HepG2 (cell line): ENCODE results near the gene MTA3. TPM values are rescaled to one million over a fixed set of nuclear protein-coding genes. Genes with fewer than 3 reads are reported as not detected.

ENCODE experiments used
- GLI4 ChIP-seq: sonication (generic); formaldehyde crosslinking; IDR thresholded peaks from 2 replicates; pipeline ENCODE4 v1.5.1; 2020; ENCODE audit warnings: missing genetic modification reagents, mild to moderate bottlenecking, moderate library complexity, borderline replicate concordance
- MXI1 ChIP-seq: IDR thresholded peaks from 3 replicates; pipeline ENCODE4 v1.6.1; 2012; ENCODE audit warnings: low read depth, low read length, inconsistent platforms, borderline replicate concordance
- PHB2 ChIP-seq: fragments of 450-650 bp; IDR thresholded peaks from 2 replicates; pipeline ENCODE4 v1.6.1; 2018; ENCODE audit not compliant: partially characterized antibody
- RBM22 ChIP-seq: fragments of 200-400 bp; formaldehyde crosslinking; optimal IDR thresholded peaks from 2 replicates; pipeline ENCODE3; 2017; ENCODE audit warnings: mild to moderate bottlenecking, low read length, moderate library complexity
- STAT5B ChIP-seq: sonication (generic); formaldehyde crosslinking; IDR thresholded peaks from 2 replicates; pipeline ENCODE4 v1.4.0; 2020; ENCODE audit warnings: missing genetic modification reagents
- TCF7 ChIP-seq: sonication (generic); IDR thresholded peaks from 2 replicates; pipeline ENCODE4 v1.6.1; 2016; ENCODE audit warnings: antibody characterized with exemption, low read depth
- THRA ChIP-seq: sonication (generic); formaldehyde crosslinking; IDR thresholded peaks from 2 replicates; pipeline ENCODE4 v1.4.0; 2020; ENCODE audit warnings: missing genetic modification reagents, borderline replicate concordance
- ZMYM4 ChIP-seq: sonication (generic); formaldehyde crosslinking; IDR thresholded peaks from 2 replicates; pipeline ENCODE4 v1.8.1; 2023; ENCODE audit warnings: mild to moderate bottlenecking, missing genetic modification reagents
- ZNF331 ChIP-seq: sonication (generic); formaldehyde crosslinking; IDR thresholded peaks from 2 replicates; pipeline ENCODE4 v1.4.0; 2020; ENCODE audit warnings: missing genetic modification reagents
- ZNF382 ChIP-seq: sonication (generic); formaldehyde crosslinking; IDR thresholded peaks from 2 replicates; pipeline ENCODE4 v1.5.0; 2020; ENCODE audit warnings: missing genetic modification reagents, mild to moderate bottlenecking, borderline replicate concordance
- ZNF614 ChIP-seq: IDR thresholded peaks from 2 replicates; pipeline ENCODE4 v1.6.1; 2018; ENCODE audit warnings: missing biosample characterization, missing genetic modification reagents, inconsistent platforms, borderline replicate concordance
- ZNF800 ChIP-seq: sonication (generic); formaldehyde crosslinking; IDR thresholded peaks from 2 replicates; pipeline ENCODE4 v1.4.0; 2020; ENCODE audit warnings: missing genetic modification reagents
- polyA plus RNA-seq, 8 experiments: library from polyadenylated mRNA; depleted of rRNA in 3 of 8; stranded (reverse) in 7 of 8; unstranded in 1 of 8; fragments of >200 nt; fragmentation: Illumina TruSeq in 4 of 8; extraction: Trizol in 4 of 8; gene quantifications; 2 replicates each; pipeline versions ENCODE4 v1.2.1 to v1.2.3, GENCODE V29; 2011 to 2016; ENCODE audit warnings: low read depth in 4 of 8, missing spikeins in 1 of 8, mixed read lengths in 1 of 8; ENCODE audit not compliant: insufficient read depth in 1 of 8
- total RNA-seq, 5 experiments: library from RNA; depleted of rRNA; stranded (reverse); fragments of >200 nt; fragmentation: Illumina TruSeq; extraction: Trizol; gene quantifications; 2 replicates each; pipeline ENCODE4 v1.2.3, GENCODE V29; 2016; ENCODE audit warnings: low read depth in 1 of 5
- TF ChIP-seq, protein P1 (sequence below): sonication (generic); formaldehyde crosslinking; IDR thresholded peaks from 2 replicates; pipeline ENCODE4 v1.5.1; 2020; ENCODE audit warnings: mild to moderate bottlenecking, missing genetic modification reagents, borderline replicate concordance
- TF ChIP-seq, protein P2 (sequence below): sonication (generic); formaldehyde crosslinking; IDR thresholded peaks from 2 replicates; pipeline ENCODE4 v1.8.0; 2022; ENCODE audit warnings: low read depth, missing genetic modification reagents
- TF ChIP-seq, protein P3 (sequence below): sonication (generic); formaldehyde crosslinking; IDR thresholded peaks from 2 replicates; pipeline ENCODE4 v1.5.0; 2020; ENCODE audit warnings: mild to moderate bottlenecking, low read depth, missing genetic modification reagents, borderline replicate concordance

MTA3 gene
- total and polyA plus RNA-seq, 2 of the 13 experiments (the other 11 are each of a cell fraction or from before 2014, with no cell fraction given): 48.8 to 77.8 TPM

- TF ChIP-seq, protein P1, sequence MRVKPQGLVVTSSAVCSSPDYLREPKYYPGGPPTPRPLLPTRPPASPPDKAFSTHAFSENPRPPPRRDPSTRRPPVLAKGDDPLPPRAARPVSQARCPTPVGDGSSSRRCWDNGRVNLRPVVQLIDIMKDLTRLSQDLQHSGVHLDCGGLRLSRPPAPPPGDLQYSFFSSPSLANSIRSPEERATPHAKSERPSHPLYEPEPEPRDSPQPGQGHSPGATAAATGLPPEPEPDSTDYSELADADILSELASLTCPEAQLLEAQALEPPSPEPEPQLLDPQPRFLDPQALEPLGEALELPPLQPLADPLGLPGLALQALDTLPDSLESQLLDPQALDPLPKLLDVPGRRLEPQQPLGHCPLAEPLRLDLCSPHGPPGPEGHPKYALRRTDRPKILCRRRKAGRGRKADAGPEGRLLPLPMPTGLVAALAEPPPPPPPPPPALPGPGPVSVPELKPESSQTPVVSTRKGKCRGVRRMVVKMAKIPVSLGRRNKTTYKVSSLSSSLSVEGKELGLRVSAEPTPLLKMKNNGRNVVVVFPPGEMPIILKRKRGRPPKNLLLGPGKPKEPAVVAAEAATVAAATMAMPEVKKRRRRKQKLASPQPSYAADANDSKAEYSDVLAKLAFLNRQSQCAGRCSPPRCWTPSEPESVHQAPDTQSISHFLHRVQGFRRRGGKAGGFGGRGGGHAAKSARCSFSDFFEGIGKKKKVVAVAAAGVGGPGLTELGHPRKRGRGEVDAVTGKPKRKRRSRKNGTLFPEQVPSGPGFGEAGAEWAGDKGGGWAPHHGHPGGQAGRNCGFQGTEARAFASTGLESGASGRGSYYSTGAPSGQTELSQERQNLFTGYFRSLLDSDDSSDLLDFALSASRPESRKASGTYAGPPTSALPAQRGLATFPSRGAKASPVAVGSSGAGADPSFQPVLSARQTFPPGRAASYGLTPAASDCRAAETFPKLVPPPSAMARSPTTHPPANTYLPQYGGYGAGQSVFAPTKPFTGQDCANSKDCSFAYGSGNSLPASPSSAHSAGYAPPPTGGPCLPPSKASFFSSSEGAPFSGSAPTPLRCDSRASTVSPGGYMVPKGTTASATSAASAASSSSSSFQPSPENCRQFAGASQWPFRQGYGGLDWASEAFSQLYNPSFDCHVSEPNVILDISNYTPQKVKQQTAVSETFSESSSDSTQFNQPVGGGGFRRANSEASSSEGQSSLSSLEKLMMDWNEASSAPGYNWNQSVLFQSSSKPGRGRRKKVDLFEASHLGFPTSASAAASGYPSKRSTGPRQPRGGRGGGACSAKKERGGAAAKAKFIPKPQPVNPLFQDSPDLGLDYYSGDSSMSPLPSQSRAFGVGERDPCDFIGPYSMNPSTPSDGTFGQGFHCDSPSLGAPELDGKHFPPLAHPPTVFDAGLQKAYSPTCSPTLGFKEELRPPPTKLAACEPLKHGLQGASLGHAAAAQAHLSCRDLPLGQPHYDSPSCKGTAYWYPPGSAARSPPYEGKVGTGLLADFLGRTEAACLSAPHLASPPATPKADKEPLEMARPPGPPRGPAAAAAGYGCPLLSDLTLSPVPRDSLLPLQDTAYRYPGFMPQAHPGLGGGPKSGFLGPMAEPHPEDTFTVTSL (CRISPR knock-in tag): peak; percentile 88; the same call in 1 of the 2 replicates
- TF ChIP-seq, protein P2, sequence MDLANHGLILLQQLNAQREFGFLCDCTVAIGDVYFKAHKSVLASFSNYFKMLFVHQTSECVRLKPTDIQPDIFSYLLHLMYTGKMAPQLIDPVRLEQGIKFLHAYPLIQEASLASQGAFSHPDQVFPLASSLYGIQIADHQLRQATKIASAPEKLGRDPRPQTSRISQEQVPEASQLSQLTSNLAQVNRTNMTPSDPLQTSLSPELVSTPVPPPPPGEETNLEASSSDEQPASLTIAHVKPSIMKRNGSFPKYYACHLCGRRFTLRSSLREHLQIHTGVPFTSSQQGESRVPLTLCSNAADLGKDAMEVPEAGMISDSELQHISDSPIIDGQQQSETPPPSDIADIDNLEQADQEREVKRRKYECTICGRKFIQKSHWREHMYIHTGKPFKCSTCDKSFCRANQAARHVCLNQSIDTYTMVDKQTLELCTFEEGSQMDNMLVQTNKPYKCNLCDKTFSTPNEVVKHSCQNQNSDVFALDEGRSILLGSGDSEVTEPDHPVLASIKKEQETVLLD: no peak
- no peak; the same call in 1 of the 2 replicates for TF ChIP-seq ZMYM4
- TF ChIP-seq ZNF800: no peak
- peak; percentile 58 for TF ChIP-seq TCF7
- TF ChIP-seq STAT5B: no peak
- no peak for TF ChIP-seq RBM22
- no peak for TF ChIP-seq ZNF382 (CRISPR knock-in tag)
- TF ChIP-seq PHB2: no peak
- peak; percentile 34; the same call in 1 of the 2 replicates for TF ChIP-seq THRA (CRISPR knock-in tag)
- 0 out of 3 replicates have a peak, but pooled peaks have one; percentile 19 for TF ChIP-seq MXI1
- TF ChIP-seq GLI4: no peak
- TF ChIP-seq ZNF331 (CRISPR knock-in tag): peak; percentile 72
- TF ChIP-seq ZNF614: peak; percentile 63; the same call in 1 of the 2 replicates
- TF ChIP-seq, protein P3, sequence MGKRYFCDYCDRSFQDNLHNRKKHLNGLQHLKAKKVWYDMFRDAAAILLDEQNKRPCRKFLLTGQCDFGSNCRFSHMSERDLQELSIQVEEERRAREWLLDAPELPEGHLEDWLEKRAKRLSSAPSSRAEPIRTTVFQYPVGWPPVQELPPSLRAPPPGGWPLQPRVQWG (CRISPR knock-in tag): no peak
These were observed 107.4 kb downstream of the MTA3 start (continued) for GRCh38 chr2:42675815-42676214.
